ENCODE measurements around the gene NKX2-3.

Gene NKX2-3

DNA sequence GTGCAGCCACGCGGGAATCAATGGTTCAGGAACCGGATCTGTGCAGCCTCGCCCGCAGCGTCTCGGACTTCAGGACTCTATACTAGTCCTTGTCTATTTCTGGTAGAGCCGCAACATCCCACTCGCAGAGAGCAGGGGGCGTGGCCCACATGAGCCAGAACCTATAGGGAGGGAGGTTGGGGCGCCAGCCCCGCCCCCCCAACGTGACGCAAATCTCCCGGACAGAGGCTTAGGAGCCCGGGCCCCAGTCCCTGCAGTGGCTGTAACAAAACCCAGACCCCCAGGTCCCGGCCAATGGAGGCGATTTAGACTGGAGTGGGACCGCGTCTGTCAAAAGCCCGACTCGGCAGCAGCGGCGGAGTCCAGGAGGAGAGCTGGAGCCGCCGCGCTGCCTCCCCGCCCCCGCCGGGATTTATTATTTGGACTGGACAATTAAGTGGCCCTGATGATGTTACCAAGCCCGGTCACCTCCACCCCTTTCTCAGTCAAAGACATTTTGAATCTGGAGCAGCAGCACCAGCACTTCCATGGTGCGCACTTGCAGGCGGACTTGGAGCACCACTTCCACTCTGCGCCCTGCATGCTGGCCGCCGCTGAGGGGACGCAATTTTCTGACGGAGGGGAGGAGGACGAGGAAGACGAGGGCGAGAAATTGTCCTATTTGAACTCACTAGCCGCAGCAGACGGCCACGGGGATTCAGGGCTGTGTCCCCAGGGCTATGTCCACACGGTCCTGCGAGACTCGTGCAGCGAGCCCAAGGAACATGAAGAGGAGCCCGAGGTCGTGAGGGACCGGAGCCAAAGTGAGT, at the start of gene NKX2-3:
NKX2-3 (plus strand) TSS at position 256 of the 809 bp plus-strand sequence; CDS start at position 446, 190 bp downstream.
- DNase-seq = no peak

DNA sequence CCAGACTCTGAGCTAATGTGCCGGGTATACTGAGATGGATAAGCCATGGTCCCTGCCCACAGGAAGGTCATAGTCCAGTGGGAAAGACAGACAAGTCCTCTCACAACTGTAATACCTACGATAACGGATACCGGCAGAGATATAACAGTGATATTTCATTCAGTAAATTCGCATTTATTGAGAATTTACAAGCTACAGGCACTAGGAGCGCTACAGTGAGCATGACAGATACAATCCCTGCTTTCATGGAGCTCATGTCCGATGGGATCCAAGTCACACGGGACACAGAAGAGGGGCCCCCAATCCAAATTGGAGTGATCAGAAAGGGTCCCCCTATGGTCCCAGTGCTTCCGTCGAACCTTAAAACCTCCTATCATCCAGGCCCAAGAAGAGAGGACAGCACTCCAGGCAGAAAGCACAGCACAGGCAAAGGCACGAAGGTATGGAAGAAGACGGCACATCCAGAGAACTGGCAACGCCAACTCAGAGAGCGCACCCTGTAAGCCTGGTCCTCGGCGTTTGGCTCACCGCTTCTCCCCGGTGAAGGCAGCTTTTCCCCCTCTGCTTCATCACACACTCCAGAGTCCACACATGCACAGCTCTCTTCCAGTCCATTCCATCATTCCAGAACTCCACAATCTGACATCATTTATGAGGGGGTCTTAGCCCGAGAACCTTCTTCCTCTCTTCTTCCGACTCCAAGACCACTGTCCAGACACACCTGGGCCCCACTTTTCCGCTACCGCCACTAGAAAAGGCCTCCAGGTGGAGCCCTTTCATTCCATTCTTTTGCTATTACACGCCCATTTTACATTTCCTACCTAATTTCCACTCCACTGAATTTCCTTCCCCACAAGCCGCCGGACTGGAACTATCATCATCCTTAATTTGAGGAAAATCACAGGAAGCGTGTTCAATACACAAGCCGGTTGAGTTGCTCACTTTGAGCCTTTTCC, 47.8 kb upstream of the NKX2-3 start:
- no peak for DNase-seq

DNA sequence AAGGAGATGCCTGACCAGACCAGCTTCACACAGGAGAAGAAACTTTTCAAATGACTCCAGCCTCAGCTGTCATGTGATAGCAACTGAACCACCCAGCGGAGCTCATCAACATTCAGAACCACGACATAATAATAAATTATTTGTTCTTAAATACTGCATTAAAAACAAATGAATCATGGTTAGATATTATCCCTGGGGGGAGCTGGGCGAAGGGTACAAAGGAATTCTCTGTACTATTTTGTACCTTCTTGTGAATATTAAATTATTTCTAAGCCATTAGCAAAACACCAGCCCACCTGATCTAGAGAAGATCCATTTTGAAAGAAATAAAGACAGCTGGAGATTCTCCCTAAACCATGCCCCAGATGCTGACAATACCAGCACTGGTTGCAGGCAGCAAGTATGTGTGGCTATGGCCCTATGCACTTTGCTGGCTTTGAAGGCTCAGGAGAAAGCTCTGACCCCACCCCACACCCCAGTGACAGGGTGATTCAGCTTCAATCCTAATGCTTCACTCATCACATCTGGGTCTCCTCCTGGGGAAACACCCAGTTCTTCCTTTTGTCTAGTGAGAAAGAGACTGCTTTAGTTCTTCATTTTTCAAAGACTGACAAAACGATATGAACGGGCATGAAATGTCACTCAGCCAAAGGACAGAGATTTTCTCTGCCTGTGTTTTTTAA, 45.5 kb upstream of the NKX2-3 start:
- no peak for DNase-seq

DNA sequence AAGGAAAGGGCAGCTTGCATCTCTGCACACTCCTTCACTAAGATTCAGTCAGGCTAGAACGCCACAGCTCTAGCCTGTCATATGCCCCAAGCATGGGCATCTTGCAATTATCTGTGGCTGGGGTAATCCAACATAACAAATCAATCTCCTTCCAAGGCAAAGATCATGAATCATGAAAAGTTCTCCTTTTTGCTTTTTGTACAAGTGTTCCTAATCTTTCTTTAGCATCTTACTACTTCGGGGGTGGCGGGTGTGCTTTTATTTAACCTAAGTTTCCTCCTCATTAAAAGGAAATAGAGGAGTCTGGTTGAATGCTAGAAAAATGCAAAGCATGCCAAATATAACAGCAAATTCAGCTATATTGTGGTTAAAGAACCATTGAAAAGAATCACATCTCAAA, 43.5 kb upstream of the NKX2-3 start:
- DNase-seq = no peak

DNA sequence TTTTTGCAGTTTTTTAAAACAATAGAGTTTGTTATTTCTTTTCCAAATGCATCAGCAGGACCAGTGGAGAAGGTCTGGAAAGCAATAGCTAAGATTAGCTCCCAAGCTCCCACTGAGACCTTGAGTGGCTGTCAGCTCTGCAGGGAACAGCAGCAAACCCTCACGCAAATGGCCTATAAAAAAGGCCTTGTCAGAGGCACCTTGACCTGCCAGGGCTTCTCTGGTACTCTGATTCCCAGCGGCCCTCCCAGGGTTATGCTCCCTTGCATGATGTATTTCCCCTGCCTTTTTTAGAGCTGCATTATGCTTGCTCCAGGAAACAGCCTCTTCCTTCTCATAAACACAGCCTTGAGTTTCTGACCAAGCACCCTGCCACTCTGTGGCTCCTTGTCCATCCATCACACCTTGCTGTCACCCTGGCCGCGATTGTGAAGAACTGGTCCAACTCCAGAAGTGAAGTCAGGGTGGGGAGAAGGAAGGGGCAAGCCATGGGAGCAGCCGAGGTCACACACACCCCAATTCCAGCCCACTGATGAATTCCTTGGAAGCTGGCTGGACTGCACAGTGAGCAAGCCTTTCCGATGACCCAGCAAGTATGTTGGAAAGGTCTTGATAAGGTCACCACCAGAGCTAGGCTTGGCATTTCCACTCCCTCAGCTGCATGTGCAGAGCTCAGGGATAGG, 35.3 kb upstream of the NKX2-3 start:
- no peak for DNase-seq

DNA sequence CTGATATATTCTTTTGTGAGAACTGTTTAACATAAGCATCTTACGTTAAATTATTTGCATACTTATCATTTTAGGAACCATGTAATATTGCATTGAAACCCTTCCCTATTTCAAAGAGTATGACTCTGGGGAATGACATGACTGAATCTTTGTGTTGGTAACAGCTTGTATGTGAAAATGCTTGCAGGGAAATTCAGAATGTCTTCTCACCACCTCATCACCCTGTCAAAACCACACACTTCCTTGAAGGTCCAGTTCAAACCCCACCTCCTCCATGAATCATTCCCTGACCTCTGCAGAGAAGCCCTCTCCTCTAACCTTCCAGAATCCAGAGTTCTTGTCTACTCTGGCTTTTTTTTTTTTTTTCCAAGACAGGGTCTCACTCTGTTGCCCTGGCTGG, 26.3 kb upstream of the NKX2-3 start:
- no peak for DNase-seq

DNA sequence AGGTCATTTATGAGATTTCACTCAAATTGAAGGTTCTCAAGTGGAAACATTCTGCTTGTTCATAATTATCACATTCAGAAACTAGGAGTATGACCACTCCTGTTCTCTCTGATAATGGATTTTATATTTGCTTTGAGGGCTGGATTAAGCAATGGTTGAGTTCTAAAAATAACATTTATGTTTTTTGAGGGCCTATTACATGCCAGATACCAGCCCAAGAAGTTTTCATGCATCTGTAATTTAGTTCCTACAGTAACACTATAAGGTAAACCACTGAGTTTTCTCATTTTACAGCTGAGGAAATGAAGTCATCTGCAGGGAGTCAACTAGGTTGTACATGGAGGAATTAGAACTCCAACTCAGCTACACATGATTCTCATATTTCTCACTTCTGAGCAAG, 25.5 kb upstream of the NKX2-3 start:
- no peak for DNase-seq

DNA sequence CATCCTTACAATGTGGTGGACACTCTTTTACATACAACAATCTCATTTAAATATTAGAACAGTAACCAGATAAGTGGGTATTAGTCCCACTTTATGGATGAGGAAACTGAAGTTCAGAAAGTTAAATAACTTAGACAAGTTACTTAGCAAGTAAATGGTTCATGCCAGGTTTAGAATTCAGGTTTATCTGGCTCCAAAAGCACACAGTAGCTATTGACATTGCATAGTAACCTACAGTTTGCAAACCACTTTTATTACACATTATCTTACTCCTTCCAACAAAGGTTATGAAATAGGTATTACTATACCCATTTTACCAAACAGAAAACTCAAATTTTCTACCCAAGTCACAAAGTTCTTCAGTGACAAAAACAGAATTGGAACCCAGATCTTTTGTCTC, 19.7 kb upstream of the NKX2-3 start:
- no peak for DNase-seq

DNA sequence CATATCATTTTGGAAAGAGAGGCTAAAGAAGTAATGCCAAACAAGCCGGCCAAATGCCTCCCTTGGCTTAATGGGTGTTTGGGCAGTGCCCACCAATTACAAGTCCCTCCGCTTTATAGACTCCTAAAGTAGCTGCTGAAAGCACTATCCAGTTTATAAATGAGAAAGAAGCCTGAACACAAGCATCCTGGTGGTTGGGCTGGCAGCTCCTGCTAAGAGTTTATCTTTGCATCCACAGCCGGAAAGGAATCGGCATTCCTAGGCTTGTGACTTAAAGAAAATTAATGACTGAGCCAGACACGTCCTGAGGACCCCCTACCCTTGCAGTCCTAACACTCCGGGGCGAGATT, 13.1 kb upstream of the NKX2-3 start:
- DNase-seq = no peak

DNA sequence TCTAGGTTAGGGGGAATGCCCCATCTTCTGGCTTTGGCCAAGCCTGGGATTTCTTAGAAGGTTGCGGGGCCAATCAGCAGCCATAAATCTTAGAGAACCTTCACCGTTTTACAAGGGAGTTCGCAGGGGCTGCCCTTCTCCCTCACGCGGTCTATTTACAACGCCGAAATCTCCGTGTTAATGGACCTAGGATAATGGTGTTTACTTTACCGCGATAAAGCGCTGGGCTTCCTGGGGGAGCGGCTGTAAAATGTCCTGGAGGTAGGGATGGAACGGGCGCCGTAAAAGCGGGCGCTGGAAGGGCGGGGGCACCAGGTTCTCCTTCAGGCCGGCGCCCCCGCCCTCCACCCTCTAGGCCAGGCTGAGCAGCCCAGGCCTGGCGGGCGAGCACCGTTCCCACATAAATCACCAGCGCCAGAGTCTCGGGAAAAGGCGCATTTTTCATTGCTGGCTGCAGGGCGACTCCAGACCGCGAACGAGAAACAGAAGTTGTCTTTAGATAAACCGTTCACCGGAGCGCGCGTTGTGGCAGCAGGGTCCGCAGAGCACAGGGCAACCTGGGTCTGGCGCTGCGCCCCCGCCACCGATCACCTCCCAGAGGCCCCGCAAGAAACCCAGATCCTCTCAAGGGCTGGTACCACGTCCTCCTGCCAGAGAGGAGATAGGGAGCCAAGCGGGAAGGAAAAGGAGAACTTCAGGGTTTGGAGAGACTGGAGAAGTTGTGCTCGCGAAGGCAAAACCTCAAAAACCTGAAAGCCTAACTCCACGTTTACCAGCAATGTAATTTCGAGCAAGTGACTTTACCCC, 12.5 kb upstream of the NKX2-3 start:
- DNase-seq = no peak

DNA sequence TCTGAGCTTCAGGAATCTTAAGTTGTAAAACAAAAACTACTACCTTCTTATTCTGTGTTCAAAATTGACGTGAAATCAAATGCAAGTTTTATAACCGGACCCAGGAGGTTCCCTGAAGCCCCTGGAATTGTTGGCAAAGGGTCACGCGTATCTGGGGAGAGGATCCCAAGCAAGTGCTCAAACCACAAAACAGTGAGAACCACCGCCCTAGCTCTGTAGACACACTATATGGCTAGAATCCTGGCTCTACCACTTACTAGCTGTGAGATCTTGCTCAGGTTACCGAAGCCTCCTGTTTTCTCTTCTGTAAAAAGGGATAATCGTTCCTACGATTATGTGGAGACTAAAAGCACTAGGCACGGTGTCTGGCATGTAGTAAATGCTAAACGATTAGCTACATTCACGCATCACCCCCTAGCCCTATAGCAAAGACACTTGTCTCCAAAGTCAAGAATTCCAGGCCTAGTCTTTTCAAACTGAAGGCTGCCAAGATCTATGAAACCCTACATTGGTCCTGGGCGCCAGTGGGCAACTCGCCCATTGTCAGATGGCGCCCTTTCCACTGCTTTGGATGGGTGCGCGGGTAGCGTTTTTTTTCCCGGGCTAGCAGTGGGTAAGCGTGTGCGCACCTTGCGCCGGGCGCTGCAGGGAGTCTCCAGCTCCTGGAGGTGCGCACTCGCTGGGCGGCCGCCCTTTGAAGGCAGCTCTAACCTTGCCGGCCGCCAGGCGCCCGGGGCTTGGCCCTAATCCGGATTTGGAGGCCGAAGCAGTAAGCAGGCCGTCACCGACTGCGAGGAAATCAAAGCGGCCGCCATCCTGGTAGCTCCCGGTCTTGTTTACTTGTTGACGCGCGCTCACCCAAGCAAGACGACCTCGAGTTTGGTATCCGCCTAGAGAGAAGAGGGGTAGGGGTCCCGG, 11.6 kb upstream of the NKX2-3 start:
- DNase-seq = no peak

DNA sequence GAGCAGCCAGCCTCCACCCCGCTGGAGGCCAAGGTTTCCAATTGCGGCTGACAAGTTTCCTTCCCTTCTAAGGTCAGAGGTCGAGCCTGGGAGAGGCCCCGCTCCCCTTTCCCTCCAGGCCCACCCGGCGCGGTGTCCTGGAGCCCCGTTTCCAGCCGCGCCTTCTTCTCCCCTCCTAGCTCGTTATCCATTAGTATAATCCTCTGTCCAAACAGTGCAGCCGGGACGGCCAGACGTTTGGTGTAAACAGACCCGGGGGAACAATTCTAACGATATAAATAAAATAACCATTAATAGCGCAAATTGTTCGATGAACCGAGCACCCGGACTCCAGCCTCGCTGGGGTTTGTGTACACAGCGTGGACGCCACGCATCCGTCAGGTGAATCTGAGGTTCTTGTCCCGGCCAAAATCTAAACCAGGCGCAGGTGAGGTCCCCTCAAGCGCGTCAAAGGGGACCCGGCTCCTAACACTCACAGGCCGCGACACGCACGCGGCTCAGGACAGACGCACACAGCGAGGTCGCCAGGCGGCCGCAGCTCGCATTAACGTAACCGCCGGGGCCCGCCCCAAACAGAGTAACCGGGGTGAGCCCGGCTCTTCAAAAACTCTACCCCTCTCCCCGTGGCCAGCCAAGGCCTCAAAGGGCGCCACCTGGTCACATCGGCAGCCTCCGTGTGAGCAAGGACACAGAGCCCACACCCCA, 10.8 kb upstream of the NKX2-3 start:
- DNase-seq = no peak

DNA sequence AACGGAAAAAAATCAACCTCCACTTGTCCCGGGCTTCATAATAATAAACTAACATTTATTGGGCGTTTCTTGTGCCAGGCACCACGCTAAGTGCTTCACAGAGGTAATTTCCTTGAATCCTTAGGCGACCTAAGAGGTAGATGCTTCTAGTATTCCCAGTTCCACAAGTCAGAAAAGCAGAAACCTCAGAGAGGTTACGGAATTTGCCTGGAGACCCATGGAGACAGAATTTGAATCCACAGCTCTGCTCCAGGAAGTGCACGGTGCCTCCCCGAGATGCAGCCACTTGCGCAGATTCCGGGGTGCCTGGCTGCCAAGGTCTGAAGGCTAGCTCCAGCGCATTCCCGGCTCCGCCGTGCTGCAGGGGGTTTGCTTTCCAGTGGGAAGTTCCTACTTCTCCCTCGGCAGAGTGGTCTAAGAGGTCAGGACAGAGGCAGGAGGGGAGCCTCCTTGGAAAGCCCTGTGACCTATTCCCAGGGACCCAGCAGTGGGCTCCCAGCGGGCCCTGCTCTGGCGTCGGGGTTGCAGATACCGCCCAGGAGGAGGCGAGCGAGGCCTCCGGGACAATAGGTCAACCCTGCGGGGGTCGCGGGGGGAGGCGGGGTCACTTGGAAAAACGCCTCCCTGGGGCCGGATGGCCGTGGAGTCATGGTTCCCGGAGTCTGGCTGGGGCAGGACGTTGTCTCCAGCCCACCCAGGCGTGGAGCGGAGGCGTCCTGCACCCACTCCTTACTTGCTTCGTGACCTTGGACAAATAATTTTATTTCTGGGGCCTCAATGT, 10.1 kb upstream of the NKX2-3 start:
- DNase-seq = no peak

DNA sequence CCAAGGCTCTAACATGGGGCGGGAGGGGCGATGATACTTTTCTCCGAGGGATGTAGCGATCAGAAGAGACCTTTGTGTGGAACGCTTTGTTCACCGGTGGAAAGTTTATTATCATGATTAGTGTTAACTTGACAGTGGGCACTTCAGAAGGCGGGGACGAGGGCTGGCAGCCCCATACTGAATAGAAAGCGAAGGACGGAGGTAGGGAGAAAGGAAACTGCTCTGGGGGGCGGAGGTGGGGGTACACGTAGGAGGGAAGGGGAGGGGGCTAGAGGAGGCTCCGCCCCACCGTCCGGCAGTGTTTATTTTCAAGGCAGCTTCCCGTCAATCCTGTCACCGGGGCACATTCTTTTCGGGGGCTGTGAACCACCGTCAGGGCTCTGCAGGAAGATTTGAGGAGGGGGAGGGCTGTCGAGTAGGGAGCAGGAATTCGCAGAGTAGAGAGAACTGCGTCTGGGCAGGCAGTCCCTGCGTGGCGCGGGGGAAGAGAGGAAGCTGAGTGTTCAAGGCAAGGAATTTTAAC, 9.4 kb upstream of the NKX2-3 start:
- DNase-seq = no peak

DNA sequence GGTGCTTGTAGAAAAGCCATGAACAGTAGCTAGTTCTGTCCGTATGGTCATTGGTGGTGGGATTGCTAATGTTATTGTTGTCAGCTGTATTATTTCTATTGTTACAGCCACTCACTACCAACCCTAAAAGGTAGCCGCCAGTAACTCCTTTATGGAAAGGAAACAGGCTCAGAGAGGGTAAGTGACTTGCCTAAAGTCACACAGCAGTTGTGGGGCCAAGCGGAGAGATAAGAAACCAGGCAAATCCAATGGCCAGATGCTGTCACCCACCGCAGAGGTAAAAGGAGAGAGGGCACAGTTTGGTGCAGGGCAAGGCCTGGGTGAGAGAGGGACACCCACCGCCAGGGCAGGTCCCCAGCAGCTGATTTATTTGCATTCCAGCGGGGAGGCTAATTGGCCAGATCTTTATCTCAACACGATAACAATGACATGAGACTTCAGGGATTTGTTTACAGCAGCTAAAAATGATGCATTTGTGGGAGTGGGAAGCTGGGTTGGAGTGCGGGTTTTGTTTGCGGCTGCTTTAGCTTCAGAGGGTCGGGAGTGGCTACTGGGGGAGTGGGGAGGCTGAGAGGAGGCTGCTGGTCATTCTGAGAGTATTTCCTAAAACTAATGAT, 8.6 kb upstream of the NKX2-3 start:
- DNase-seq = no peak

DNA sequence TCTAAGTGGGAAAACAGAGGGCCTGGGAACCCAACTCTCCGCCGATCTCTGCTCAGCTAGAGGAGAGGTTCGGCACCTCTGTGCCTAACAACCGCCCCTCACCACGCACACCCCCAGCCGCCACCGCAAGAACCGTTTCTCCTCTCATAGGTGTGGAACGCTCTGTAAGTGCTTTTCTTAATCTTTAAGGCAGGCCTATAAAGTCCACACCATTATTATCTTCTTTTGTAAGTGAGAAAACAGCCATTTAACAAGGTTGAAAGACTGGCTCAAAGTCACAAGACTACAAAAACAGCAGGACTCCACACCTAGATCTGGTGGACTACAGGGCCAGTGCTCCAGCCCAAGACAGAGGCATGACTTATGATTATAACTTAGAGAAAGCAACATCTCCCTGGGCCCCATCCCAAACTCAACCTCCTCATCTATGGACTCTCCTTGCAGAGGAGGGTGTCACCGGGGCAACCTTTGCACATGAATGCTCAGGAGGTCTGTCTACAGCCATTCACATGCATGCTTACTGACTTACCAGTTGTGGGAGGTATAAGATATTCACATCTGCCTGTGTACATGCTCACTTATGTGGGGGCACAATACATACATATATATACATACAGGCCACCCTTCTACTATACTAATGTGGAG, 7.9 kb upstream of the NKX2-3 start:
- DNase-seq = no peak

DNA sequence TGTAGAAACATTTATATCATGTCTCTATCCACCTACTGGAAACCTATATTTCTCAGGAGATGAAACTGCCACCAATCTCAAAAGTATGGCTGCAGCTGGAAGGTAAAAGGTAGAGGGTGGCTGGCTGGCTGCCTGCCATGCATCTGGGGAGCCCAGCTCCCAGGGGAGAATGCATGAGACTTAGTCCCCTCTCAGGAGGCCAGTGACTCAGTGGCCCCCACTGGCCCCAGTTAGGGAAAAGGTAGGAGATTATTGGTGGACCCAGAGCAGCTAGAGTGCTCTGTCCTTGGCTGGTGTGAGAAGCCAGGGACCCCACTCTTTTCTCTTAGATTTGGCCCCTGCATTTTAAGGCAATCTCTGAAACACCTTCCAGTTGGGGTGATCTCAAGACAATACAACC, 6.8 kb upstream of the NKX2-3 start:
- DNase-seq = no peak

DNA sequence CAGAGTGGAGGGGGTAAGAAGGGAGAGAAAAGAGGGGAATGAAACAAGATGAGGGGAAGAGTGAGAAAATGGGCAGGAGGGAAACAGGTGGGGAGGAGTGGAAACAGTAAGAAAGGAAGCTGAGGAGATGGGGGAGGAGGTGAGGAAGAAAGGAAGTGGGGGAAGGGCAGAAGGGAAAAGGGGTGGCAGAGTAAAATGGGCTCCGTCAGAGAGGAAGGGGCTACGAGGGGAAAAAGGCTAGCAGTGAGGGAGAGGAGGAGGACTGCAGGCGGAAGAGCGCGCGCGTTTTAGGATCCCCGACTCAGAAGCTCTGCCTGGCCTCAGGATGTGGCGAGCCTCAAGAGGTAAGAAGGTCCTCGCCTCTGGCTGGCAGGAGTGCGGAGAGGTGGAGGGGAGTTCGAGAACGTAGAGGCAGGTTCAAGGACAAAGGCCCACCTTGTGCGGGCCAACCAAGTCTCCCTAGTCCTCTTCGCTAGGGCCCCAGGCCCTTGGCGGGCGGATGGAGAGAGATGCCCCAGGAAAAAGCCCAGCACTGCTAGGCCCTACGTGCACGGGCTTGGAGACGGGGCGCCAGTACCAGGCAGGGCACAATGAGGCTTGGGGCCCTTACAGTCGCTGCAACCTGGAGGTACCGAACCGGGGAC, 5.8 kb upstream of the NKX2-3 start:
- DNase-seq = no peak

All from NCI-H510A (cell line).